ENCODE data around the gene VPS13A.

Gene VPS13A

GRCh38 chr9:77277719-77278118 lies 100.4 kb downstream of the VPS13A start:
- H3K4me1 Mint-ChIP-seq: no peaks in the 10 kb centered on the region
- peaks cover 35% of the 10 kb centered on the region for H3K36me3 Mint-ChIP-seq (ENCODE audit: low read depth)
- H3K4me3 Mint-ChIP-seq: no peak overlapping the region
- H3K9me3 Mint-ChIP-seq: no peaks in the 10 kb centered on the region
- no peak for TF ChIP-seq CTCF (IDR thresholded peaks at IDR 0.05; ENCODE audit: unreplicated experiment in 3 of 3)
- H3K27me3 Mint-ChIP-seq (ENCODE audit: low read depth): no peaks in the 10 kb centered on the region
- no peak overlapping the region for H3K27ac Mint-ChIP-seq

GRCh38 chr9:77283991-77284390 lies 106.7 kb downstream of the VPS13A start:
- TF ChIP-seq CTCF (IDR thresholded peaks at IDR 0.05; ENCODE audit: unreplicated experiment in 3 of 3): no peak
- peaks cover 43% of the 10 kb centered on the region for H3K36me3 Mint-ChIP-seq (ENCODE audit: low read depth)
- H3K9me3 Mint-ChIP-seq: peaks cover 15% of the 10 kb centered on the region

GRCh38 chr9:77284616-77285015 lies 107.3 kb downstream of the VPS13A start:
- no peak for TF ChIP-seq CTCF (IDR thresholded peaks at IDR 0.05; ENCODE audit: unreplicated experiment in 3 of 3)
- Mint-ChIP-seq H3K9me3 (peaks cover 16% of the 10 kb centered on the region), H3K4me1 (no peaks in the 10 kb centered on the region)

More at GRCh38 chr9:77283991-77284390, 106.7 kb downstream of the VPS13A start:
- Mint-ChIP-seq H3K4me3 (no peak overlapping the region), H3K27ac (no peak overlapping the region), H3K27me3 (ENCODE audit: low read depth) (no peaks in the 10 kb centered on the region), H3K4me1 (no peaks in the 10 kb centered on the region)

GRCh38 chr9:77290373-77290772 lies 113.0 kb downstream of the VPS13A start:
- no peak overlapping the region for H3K4me3 Mint-ChIP-seq
- TF ChIP-seq CTCF (IDR thresholded peaks at IDR 0.05; ENCODE audit: unreplicated experiment in 3 of 3): no peak
- no peaks in the 10 kb centered on the region for H3K27me3 Mint-ChIP-seq (ENCODE audit: low read depth)
- H3K27ac Mint-ChIP-seq: peak overlapping the region in 1 of 3 experiments; percentile 3
- H3K36me3 Mint-ChIP-seq (ENCODE audit: low read depth): peaks cover 64% of the 10 kb centered on the region
- H3K4me1 Mint-ChIP-seq: no peaks in the 10 kb centered on the region
- H3K9me3 Mint-ChIP-seq: peaks cover 21% of the 10 kb centered on the region

More at GRCh38 chr9:77284616-77285015, 107.3 kb downstream of the VPS13A start:
- Mint-ChIP-seq H3K27ac (no peak overlapping the region), H3K4me3 (no peak overlapping the region), H3K36me3 (ENCODE audit: low read depth) (peaks cover 44% of the 10 kb centered on the region), H3K27me3 (ENCODE audit: low read depth) (no peaks in the 10 kb centered on the region)

GRCh38 chr9:77291714-77292113 lies 114.4 kb downstream of the VPS13A start:
- no peaks in the 10 kb centered on the region for H3K27me3 Mint-ChIP-seq (ENCODE audit: low read depth)
- H3K9me3 Mint-ChIP-seq: peaks cover 21% of the 10 kb centered on the region
- TF ChIP-seq CTCF (IDR thresholded peaks at IDR 0.05; ENCODE audit: unreplicated experiment in 3 of 3): peak in 1 of 3 experiments; percentile 25
- no peaks in the 10 kb centered on the region for H3K4me1 Mint-ChIP-seq
- H3K4me3 Mint-ChIP-seq: no peak overlapping the region
- H3K36me3 Mint-ChIP-seq (ENCODE audit: low read depth): peaks cover 54% of the 10 kb centered on the region
- H3K27ac Mint-ChIP-seq: no peak overlapping the region

GRCh38 chr9:77293949-77294348 lies 116.6 kb downstream of the VPS13A start:
- peaks cover 8% of the 10 kb centered on the region for H3K9me3 Mint-ChIP-seq
- H3K36me3 Mint-ChIP-seq (ENCODE audit: low read depth): peaks cover 34% of the 10 kb centered on the region
- no peaks in the 10 kb centered on the region for H3K27me3 Mint-ChIP-seq (ENCODE audit: low read depth)
- no peak for TF ChIP-seq CTCF (IDR thresholded peaks at IDR 0.05; ENCODE audit: unreplicated experiment in 3 of 3)
- no peak overlapping the region for H3K4me3 Mint-ChIP-seq
- no peaks in the 10 kb centered on the region for H3K4me1 Mint-ChIP-seq
- H3K27ac Mint-ChIP-seq: no peak overlapping the region

Data from nephron (organoid).